Tibial artery (tissue), 4 donors: ENCODE data around the gene TUBB2B.
A peak's percentile ranks its signal among the peaks of the same experiment; 100 is the strongest.

Experiments used
- DNase-seq, 2 donors: peaks; one replicate each; pipeline ENCODE4 v3.0.0-alpha.2; 2019
- H3K27ac ChIP-seq, 2 donors: fragments of 200-600 bp; sonication (generic) in 1 of 2; 1 replicate in 1 of 2; 2 replicates in 1 of 2; pipeline ENCODE4 v1.5.1; 2018 to 2019; ENCODE audit warnings: mild to moderate bottlenecking in 1 of 2
- H3K27me3 ChIP-seq, 2 donors: fragments of 200-600 bp; sonication (generic) in 1 of 2; one replicate each; pipeline versions ENCODE4 v1.5.1 to v1.6.0; 2016 to 2019
- H3K36me3 ChIP-seq, 3 donors: fragments of 200-600 bp; sonication (generic) in 2 of 3; one replicate each; pipeline ENCODE4 v1.5.1; 2016 to 2019; ENCODE audit warnings: mild to moderate bottlenecking in 2 of 3
- H3K4me1 ChIP-seq, 4 donors: fragments of 200-600 bp; sonication (generic) in 2 of 4; 1 replicate in 3 of 4; 2 replicates in 1 of 4; pipeline ENCODE4 v1.5.1; 2016 to 2019
- H3K4me3 ChIP-seq, 2 donors: fragments of 200-600 bp; sonication (generic) in 1 of 2; 1 replicate in 1 of 2; 2 replicates in 1 of 2; pipeline ENCODE4 v1.5.1; 2018 to 2019; ENCODE audit warnings: mild to moderate bottlenecking in 2 of 2
- H3K9me3 ChIP-seq, 3 donors: fragments of 200-600 bp; sonication (generic) in 1 of 3; one replicate each; pipeline ENCODE4 v1.5.1; 2016 to 2019
- intact Hi-C: fragments of 100-400 bp; cut with DNase I; formaldehyde crosslinking; loops from one replicate; pipeline ENCODE4 v1.15.0; 2023; ENCODE audit warnings: low total_unique reads
- TF ChIP-seq, protein P1 (sequence below), 2 experiments: fragments of 200-600 bp in 1 of 2; fragments of 450-650 bp in 1 of 2; IDR thresholded peaks; one replicate each; pipeline ENCODE4 v1.5.1; 2017 to 2019; ENCODE audit warnings: antibody characterized with exemption in 2 of 2, mild to moderate bottlenecking in 1 of 2, moderate library complexity in 1 of 2

Gene TUBB2B

DNA sequence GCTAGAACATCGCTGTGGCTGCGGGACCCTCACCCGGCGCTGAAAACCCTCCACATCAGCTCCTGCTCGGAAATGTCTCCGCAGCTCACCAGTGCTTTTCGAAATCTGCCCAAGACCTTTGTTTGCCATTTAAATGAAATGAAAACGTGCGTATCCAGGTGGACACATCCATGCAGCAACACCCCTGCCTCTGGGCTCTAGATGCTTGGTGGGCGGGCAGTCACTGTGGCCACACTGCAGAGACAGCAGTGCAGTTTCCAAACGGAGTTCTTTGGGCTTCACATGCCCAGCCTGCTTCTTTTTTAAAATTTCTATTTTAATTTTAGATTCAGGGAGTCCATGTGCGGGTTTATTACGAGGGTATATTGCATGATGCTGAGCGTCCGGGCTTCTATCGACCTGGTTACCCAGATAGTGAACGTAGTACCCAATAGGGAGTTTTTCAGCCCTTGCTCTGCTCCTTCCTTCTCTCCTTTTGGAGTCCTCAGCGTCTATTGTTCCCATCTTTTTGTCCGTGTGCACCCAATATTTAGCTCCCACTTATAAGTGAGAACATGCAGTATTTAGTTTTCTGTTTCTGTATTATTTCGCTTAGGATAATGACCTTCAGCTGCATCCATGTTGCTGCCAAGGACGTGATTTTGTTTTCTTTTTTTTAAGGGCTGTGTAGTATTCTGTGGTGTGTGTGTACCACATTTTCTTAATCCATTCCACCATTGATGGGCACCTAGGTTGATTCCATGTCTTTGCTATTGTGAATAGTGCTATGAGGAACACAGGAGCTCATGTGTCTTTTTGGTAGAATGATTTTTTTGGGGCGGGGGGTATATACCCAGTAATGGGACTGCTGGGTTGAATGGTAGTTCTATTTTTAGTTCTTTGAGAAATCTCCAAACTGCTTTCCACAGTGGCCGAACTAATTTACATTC lies 4.8 kb upstream of the TUBB2B start:
- H3K4me1 ChIP-seq, result peaks cover 3 to 47% (median 42%) of the 10 kb centered on the region in 4 donors
- peak overlapping the region; percentile 54 to 61 for H3K4me3 ChIP-seq
- TF ChIP-seq, protein P1, sequence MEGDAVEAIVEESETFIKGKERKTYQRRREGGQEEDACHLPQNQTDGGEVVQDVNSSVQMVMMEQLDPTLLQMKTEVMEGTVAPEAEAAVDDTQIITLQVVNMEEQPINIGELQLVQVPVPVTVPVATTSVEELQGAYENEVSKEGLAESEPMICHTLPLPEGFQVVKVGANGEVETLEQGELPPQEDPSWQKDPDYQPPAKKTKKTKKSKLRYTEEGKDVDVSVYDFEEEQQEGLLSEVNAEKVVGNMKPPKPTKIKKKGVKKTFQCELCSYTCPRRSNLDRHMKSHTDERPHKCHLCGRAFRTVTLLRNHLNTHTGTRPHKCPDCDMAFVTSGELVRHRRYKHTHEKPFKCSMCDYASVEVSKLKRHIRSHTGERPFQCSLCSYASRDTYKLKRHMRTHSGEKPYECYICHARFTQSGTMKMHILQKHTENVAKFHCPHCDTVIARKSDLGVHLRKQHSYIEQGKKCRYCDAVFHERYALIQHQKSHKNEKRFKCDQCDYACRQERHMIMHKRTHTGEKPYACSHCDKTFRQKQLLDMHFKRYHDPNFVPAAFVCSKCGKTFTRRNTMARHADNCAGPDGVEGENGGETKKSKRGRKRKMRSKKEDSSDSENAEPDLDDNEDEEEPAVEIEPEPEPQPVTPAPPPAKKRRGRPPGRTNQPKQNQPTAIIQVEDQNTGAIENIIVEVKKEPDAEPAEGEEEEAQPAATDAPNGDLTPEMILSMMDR (IDR thresholded peaks at IDR 0.05), result no peak
- intact Hi-C loops, result no loop called here
- no peaks in the 10 kb centered on the region for H3K9me3 ChIP-seq
- H3K36me3 ChIP-seq, result no peaks in the 10 kb centered on the region
- H3K27ac ChIP-seq, result peak overlapping the region; percentile 51 to 60
- no peak for DNase-seq
- H3K27me3 ChIP-seq, result peaks cover 0 to 93% of the 10 kb centered on the region in 2 donors

DNA sequence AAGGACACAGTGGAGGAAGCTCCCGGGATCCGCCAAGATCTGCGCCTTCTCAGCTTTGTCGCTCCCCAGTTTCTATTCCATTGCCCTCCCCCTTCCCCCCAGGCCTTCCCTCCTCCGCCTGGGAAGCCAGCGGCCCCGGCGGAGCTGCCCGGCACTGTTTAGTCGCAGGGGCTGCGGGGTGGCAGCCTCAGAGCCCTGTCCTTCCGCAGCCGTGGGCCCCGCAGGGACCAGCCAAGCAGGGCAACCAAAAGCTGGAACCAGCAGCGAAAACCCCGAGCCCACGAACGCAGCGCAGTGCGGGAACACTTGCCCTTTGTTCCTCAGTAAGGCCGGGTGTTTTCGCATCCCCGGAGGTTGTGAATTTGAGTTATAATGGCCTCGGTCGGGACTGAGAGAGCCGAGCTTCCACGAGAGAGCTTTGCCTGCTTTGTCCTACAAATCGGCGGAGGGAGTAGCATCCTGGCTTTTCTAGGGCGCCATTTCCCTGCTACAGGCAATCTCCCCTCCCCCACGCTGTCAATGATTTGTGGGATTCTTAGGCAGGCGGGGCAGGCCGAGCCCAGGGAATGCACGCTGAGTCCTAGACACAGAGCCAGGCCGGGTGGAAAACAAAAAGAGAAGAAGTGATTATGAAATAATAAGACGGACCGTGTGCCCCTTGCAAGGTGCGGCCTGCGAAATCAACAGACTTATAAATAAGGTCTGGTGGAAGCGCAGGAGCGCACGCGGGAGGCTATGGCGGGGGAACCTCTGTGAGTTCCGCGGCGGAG lies 4.0 kb upstream of the TUBB2B start:
- H3K9me3 ChIP-seq, result no peaks in the 10 kb centered on the region
- peak overlapping the region; percentile 51 to 60 for H3K27ac ChIP-seq
- DNase-seq, result peak; percentile 82 to 84
- H3K4me3 ChIP-seq, result peak overlapping the region; percentile 54 to 61
- H3K36me3 ChIP-seq, result no peaks in the 10 kb centered on the region
- H3K27me3 ChIP-seq, result peaks cover 0 to 92% of the 10 kb centered on the region in 2 donors
- peaks cover 7 to 54% (median 50%) of the 10 kb centered on the region in 4 donors for H3K4me1 ChIP-seq
- intact Hi-C loops, result no loop called here
- TF ChIP-seq, protein P1 (IDR thresholded peaks at IDR 0.05), result no peak

DNA sequence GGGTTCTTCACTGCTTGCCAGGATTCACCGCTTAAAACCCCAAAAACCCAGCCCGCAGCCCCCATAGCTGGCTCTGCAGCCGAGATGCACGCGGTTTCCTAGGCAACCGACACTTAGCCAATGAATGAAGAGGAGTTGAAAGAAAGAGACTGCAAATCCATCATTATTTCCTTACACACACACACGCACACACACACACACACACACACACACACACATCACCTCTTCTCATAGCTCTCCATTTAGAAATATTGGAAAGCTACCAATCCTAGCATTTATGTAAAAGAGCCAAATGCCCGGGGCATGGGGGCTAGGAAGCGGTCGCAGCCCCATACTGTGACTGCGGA lies 3.4 kb upstream of the TUBB2B start:
- H3K4me3 ChIP-seq, result peak overlapping the region; percentile 54 to 61
- H3K36me3 ChIP-seq, result no peaks in the 10 kb centered on the region
- peaks cover 7 to 55% (median 51%) of the 10 kb centered on the region in 4 donors for H3K4me1 ChIP-seq
- peak in 1 of 2 donors; percentile 54 for DNase-seq
- H3K9me3 ChIP-seq, result no peaks in the 10 kb centered on the region
- peaks cover 0 to 86% of the 10 kb centered on the region in 2 donors for H3K27me3 ChIP-seq
- TF ChIP-seq, protein P1 (IDR thresholded peaks at IDR 0.05), result no peak
- intact Hi-C loops, result no loop called here
- peak overlapping the region in 1 of 2 donors; percentile 60 for H3K27ac ChIP-seq

DNA sequence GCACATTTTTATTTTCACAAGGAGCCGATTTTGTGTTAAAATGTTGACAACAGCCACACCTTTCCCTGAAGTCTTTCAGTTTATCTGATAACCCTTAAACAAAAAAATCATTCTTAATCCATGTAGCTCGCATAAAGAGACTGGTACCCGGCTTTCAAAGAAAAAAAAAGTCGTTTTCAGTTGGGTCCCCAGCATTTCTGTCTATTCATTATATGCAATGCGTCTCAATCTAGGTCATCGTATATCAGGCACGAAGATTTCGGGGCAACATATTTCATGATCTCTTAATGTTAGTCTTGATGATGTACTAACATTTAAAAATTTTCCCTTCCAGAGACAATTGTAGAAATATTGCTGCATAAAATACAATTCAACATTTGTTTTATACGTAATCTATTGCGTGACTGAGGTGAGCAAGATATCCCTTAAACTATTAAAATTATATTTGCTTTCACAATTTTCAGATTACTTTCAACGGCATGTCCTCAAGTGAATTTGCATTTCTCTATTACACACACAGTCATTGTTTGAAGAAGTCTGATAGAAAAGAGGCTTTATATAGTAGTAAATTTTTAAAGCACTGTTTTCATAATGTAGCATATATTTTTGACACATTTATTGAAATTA lies 2.9 kb upstream of the TUBB2B start:
- peak overlapping the region in 1 of 2 donors; percentile 54 for H3K4me3 ChIP-seq
- peaks cover 7 to 55% (median 51%) of the 10 kb centered on the region in 4 donors for H3K4me1 ChIP-seq
- H3K27me3 ChIP-seq, result peaks cover 0 to 81% of the 10 kb centered on the region in 2 donors
- DNase-seq, result no peak
- H3K36me3 ChIP-seq, result no peaks in the 10 kb centered on the region
- no peak overlapping the region for H3K27ac ChIP-seq
- TF ChIP-seq, protein P1 (IDR thresholded peaks at IDR 0.05), result no peak
- no peaks in the 10 kb centered on the region for H3K9me3 ChIP-seq
- intact Hi-C loops, result no loop called here

DNA sequence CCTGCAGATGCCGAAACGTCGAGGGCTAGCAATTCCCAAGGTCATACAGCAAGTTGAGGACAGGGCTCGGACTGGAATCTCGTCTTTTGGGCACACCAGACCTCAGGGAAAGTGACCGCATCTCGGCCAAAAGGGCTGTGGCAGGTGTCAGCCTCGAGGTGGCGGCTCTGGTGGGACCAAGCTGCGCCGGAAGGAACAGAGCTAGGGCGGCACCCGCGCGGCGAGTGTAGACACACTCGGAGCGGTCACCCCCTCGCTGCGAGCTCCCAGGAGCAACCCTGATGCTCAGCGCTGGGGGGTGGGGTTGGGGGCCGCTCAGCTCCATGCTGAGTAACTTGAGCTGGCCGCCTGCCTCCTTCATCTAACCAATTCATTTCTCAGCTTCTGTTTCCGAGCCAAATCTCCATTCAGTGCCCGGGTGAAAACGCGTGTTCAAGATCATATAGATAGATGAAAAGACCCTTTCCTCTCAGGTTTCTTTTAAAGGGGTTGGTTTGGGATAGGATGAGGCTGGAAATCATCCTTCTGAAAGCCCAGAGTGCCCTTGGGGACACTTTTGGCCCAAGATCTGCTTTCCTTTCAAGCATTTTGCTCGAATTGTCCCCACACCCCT lies 2.2 kb upstream of the TUBB2B start:
- DNase-seq, result peak in 1 of 2 donors; percentile 65
- Histone ChIP-seq H3K27ac (no peak overlapping the region), H3K36me3 (no peaks in the 10 kb centered on the region), H3K4me1 (peaks cover 7 to 55% (median 51%) of the 10 kb centered on the region in 4 donors), H3K27me3 (peaks cover 0 to 74% of the 10 kb centered on the region in 2 donors), H3K9me3 (no peaks in the 10 kb centered on the region), H3K4me3 (peak overlapping the region in 1 of 2 donors; percentile 5)
- TF ChIP-seq, protein P1 (IDR thresholded peaks at IDR 0.05), result no peak
- intact Hi-C loops, result no loop called here
